ENCODE results near the gene CBY1.
"Not testable (repeated sequence)": the region's sequence is repeated elsewhere in the genome, so short reads cannot be mapped to it uniquely, and the experiment has no call there.

CBY1 gene

DNA sequence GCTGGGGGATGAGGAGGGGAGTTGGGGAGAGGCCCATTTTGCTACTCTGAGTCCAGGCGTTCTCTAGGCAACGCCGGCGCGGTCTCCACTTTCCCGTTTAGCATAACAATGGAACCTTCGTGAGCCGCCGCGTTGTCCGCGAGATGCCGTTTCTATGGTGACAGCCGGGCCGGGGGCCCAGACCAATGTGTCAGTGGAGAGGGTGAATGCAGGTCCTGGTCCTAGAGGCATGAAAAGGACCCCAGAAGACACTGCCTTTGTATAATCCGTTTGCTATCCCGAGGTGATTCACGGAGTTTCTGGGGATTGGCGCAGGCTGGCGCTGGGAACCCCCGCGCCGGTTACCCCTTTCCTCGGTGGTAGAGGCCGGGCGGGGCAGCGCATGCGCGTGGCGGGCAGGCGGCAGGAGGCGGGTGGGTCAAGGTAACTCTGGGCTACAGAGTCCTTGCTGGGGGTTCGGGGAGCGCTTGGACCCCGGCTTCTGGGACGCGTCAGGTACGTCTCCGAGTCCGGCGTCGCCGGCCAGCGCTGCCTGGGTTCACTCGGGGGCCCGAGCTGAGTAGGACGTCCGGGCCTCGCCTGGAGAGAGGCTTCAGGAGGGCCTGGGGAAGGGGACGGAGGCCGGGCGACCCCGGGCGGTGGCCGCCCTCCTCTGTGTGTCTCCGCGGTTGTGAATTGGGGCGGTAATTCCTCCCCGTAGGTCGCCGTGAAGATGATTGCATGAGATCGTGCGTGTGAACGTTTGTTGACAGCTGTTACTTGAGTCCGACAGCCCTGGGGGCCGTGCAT lies at the start of gene CBY1, which contains the start of gene FAM227A:
Gene CBY1 (plus strand): TSS at position 383 of the 789 bp plus-strand sequence. CDS start 11,417 bp downstream, outside the sequence.
Gene FAM227A (minus strand): TSS at position 137 of the 789 bp plus-strand sequence. CDS start 6,224 bp downstream, outside the sequence.
- in situ Hi-C loops (cut with HindIII; ENCODE audit: low sequenced_read_pairs): no loop called here

DNA sequence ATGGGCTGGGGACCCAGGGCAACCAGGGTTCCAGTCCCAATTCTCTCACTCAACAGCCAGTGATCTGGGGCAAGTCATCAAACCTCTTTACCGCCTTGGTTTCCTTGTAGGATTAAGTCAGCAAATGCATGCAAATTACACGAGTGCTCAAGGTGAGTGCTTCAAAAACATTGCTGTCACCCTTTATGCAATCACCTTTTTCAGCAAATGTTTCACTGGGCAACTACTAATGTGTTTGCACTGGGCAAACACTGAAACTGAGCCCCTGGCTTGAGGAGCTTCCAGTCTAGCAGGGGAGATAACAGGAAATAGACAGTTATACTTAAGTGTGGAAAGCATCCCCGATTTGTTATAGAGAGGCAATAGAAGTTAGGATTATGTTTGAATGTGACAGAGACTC lies 48.8 kb upstream of the CBY1 start:
- in situ Hi-C loops (cut with HindIII; ENCODE audit: low sequenced_read_pairs): no loop called here

DNA sequence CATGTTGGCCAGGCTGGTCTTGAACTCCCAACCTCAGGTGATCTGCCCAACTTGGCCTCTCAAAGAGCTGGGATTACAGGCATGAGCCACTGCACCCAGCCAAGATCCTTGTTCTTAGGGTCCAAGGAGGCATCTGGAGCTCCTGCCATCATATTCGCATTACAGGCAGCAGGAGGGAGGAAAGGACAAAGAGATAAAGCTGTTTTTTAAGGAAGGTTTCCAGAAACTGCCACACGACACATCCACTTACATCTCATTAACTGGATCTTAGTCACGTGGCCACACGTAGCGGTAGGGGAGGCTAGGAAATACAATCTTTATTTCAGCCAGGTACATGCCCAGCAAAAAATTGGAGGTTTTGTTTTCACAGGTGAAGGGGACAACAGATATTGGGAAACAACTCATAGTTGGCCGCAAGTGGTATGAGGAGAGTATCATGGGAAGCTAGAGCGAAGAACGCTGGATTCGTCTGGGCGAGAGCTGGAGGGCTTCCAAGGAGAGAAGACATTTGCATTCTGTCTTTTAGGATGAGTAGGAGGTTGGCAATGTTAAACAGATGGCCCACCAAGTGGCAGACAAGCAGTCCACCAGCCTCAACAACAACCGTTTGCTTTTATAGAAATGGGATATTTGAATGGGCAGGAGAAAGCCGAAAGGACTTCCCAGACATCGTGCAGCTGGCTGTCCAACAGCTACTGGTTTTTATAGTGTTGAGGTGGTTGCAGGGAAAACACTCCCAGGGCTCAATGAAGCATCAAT lies 47.3 kb upstream of the CBY1 start:
- in situ Hi-C loops (cut with HindIII; ENCODE audit: low sequenced_read_pairs): no loop called here

DNA sequence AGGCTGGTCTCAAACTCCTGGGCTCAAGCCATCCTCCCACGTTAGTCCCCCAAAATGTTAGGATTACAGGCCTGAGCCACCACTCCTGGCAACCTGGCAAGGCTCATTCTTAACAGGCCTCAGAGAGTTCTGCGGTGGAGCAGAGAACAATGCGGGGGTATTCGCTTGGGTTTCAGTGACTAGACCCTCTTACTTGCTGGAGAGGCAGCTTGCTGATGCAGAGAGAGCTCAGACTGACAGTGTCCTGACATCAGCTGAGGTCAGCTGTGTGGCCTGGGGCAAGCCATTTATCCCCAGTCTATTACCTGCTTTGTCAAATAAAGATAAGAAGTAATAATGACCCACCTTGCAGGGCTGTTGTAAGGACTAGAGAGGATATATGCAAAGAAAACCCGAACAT lies 46.2 kb upstream of the CBY1 start:
- in situ Hi-C loops (cut with HindIII; ENCODE audit: low sequenced_read_pairs): no loop called here

DNA sequence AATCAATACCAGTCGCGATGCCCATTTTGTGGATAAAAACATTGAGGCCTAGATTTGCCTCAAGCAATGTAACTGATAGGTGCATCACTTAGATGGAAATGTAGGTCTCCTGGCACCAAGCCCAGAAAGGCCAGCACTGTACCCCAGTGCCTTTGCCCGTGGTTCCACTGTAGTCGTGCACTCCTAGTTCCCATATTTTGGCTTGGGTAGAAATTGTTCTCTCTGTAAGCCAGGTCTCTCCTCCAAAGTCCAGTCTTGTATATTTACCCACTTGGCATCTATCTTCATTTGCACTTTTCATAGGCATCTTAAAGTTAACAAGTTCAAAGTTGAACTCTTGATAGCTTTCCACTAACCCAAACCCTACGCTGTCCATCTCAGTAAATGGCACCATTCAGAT lies 44.9 kb upstream of the CBY1 start:
- in situ Hi-C loops (cut with HindIII; ENCODE audit: low sequenced_read_pairs): no loop called here

DNA sequence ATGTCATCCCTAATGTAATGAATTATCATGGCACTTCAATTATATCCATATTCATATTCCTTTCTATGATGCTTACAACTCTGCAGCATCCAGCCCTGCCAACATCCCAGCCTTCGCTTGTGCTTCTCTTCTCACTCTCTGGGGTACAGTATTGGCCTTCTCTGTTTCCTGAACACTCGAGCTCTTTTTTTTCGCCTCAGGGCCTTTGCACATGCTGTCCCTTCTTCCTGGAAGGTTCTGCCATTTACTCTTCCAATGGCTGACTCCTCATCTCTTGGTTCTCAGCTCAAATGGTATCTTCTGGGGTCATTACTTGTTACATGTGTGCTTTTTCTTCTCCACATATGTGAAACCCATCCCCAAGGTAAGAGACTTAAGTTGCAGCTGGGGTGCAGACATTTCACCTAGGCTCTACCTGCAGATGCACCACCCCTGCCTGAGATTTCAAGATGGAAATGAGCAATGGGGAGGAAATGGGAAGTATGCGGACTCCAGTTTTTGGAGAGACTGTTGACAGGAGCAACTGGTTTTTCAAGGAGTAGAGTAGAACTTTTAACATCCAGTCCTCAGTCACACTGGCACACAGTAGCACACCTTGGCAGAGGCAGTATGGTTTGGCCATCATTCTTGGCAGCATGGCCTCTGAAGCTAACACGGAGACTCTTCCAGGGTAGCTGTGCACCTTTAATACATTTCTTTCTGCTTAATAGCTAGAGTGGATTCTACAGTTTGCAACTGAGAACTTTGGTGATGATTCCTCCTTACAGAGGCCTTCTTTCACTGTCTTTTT lies 44.0 kb upstream of the CBY1 start:
- in situ Hi-C loops (cut with HindIII; ENCODE audit: low sequenced_read_pairs): no loop called here

DNA sequence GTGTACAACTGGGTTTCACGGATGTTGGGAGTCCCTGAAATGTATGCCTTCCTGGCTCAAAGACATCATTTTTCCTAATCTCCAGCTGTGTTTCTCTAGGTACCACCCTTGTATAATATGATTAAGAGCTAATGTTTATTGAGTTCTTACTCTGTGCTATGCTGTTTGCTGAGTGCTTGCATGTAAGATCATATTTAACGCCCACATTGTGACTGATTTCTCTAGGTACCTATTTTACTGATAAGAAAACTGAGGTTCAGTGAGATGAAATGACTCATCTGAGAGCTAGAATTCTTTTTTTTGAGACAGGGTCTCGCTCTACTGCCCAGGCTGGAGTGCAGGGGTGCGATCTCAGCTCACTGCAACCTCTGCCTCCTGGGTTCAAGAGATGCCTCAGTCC lies 42.9 kb upstream of the CBY1 start:
- in situ Hi-C loops (cut with HindIII; ENCODE audit: low sequenced_read_pairs): no loop called here

DNA sequence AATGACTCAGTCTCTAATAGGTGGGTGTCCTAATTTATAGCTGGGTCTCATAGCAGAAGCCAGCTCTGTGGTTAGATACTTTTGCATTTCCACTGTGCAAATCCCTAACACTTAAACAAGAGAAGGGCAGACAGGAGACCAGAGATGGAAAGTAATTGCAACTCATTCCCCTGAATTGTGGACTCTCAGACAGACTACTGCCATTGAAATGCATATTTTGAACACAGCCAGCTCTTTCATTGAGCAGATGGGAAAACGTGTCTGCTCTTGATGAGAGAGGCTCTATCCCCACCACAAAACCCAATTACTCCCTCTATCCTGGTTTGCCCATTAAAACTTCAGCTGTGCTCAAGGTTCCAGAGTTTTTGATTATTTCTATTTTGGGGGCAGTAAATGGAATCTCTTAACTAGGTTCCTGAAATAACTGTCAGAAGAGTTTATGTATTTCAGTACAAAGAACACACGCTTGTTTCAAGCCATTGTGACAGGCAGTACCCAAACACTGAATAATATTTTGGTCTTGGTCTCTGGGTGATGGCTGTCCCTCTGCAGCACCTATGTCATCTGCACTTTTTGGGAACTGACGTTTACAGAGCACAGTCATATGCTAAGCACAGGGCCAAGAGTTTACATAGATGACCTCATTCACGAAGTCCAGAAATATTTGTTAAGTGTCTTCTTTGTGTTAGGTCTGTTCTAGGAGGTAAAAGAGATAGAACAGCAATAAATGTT lies 41.9 kb upstream of the CBY1 start:
- in situ Hi-C loops (cut with HindIII; ENCODE audit: low sequenced_read_pairs): no loop called here

DNA sequence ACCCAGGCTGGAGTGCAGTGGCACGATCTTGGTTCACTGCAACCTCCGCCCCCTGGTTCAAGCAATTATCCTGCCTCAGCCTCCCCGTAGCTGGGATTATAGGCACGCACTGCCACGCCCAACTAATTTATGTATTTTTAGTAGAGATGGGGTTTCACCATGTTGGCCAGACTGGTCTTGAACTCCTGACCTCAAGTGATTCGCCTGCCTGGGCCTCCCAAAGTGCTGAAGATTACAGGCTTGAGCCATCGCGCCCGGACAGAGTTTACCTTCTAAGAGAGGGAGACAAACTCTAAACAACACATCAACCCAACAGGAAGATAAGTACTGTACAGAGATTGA lies 41.4 kb upstream of the CBY1 start:
- in situ Hi-C loops (cut with HindIII; ENCODE audit: low sequenced_read_pairs): not testable (repeated sequence)

DNA sequence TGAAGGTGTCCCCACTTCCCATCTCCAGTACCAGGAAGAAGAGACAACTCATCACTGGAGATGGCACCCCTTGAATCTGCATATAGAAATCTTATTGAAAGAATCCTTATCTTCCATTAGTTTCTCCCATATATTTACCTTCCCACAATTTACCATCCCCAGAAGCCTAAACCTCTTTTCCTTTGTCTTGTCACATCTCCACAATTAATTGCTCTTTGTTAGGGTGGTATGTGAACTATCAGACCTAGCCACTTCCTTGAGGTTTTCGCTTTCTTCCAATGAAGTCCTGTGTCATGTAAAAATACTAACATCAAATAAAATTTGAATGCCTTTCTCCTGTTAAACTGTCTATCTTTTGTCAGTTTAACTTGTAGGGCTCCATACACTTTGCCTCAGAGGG lies 38.2 kb upstream of the CBY1 start:
- in situ Hi-C loops (cut with HindIII; ENCODE audit: low sequenced_read_pairs): no loop called here

DNA sequence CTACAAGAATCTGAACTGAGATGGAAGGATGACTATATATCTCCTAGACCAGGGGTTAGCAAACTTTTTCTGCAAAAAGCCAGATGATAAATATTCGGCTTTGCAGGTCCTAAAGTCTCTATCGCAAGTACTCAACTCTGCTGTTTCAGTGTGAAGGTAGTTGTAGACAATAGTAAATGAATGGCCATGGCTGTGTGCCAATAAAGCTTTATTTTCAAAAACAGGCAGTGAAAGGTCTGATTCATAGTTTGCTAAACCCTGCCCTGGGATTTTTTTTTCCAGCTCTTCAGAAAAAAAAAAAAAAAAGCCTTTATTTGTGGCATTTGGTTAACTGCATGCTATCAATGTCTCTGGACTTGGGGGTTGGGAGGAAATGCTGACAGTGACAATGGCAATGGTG lies 37.8 kb upstream of the CBY1 start:
- in situ Hi-C loops (cut with HindIII; ENCODE audit: low sequenced_read_pairs): no loop called here

DNA sequence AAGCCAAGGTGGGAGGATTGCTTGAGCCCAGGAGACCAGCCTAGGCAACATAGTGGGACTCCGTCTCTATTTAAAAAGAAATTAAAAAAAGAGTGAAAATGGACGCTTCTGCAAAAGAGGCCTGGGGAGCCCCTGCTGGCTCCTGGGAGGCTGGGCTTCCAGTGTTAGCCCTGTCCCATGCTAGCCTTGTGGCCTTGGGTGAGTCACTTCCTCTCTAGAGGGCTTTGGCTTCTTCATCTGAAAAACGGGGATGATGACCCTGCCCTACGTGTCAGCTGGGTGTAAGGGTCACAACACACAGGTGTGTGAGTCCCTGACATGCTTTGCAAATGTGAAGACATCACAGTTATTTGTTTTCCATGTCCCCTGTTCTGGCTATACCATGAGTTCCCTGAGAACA lies 33.1 kb upstream of the CBY1 start:
- in situ Hi-C loops (cut with HindIII; ENCODE audit: low sequenced_read_pairs): no loop called here

DNA sequence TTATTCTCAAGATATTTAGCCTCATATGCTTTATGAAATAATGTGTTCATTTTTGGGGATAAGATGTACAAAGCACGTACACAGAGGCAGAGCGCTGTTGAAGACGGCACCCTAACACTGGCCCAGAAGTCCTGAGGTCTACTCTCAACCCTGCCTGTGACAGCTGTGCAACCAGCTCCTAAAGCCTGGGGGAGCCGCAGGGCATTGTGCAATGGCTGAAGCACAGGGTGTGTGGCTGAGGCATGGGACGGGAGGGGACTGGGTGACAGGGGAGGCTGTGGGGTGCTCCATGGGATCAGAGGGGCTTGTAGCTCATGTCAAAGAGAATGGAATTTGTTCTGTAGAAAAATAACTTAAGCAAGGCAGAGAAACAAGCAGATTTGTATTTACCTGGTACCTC lies 28.0 kb upstream of the CBY1 start:
- in situ Hi-C loops (cut with HindIII; ENCODE audit: low sequenced_read_pairs): no loop called here

DNA sequence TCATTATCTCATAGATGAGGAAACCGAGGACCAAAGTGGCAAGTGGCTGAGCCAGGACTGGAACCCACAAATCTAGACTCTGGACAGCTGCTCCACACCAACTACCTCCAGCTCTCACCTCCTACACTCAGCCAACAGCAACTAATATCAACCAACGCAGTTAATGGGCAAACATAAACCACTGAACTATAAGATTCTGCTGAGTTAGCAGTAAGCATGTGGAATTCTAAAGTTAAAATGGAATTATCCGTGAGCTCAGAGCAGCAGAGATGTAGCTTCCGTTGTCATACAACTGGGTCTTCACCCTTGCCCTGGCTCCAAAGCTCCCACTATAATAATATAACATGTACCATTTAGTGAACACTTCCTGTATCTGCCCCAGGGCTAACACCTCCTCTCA lies 27.3 kb upstream of the CBY1 start:
- in situ Hi-C loops (cut with HindIII; ENCODE audit: low sequenced_read_pairs): no loop called here

DNA sequence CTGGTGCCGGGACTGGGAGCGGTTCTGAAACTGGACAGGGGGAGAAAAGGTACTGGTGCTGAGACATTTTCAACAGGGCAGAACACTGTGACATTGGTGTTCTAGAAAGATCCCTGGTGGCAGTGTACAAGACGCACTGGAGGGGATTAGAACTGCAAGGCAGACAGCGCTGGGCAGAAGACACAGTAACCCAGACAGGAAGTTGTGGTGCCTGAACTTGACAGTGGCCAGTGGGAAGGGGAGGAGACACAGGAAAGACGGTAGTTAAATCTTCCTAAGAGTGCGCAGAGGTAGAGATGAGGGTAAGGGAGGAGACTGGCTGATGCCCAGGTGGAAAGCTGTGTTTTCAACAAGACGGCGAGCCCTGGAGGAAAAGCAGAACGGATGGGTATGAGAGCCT lies 24.7 kb upstream of the CBY1 start:
- in situ Hi-C loops (cut with HindIII; ENCODE audit: low sequenced_read_pairs): no loop called here

DNA sequence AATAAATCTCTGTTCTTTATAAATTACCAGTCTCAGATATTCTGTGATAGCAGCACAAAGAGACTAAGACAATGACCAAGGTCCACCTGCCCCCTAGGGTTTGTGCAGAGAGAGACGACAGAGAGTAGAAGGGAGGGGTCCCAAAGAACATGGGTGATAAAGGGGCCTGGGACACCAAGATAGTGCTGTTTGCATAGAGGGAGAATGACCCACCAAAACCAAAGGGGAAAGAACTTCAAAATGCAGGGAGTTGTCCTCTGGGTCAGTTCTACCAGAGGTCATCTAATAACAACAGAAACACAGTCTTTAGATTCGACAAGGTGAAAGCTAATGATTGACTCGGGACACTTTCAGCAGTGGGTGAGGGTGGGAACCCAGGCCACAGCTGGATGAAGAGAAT lies 23.9 kb upstream of the CBY1 start:
- in situ Hi-C loops (cut with HindIII; ENCODE audit: low sequenced_read_pairs): no loop called here

DNA sequence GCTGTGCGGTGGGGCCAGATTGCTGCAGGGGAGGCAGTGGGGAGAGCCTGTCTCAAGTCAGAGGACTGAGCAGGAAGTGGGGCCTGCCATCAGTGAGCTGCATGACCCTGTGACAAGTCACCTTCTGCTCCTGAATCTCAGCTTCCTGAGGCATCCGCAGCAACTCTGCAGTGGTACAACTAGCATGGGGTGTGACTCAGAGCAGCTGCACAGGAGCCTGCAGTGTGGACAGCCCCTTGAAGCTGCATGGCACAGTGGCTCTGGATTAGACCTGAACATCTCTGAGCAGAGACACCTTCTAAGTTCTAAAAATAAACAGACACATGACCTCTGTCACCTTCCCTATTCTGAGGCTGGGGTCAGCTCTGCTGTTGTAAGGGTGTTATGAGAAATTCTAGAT lies 18.2 kb upstream of the CBY1 start:
- in situ Hi-C loops (cut with HindIII; ENCODE audit: low sequenced_read_pairs): no loop called here

DNA sequence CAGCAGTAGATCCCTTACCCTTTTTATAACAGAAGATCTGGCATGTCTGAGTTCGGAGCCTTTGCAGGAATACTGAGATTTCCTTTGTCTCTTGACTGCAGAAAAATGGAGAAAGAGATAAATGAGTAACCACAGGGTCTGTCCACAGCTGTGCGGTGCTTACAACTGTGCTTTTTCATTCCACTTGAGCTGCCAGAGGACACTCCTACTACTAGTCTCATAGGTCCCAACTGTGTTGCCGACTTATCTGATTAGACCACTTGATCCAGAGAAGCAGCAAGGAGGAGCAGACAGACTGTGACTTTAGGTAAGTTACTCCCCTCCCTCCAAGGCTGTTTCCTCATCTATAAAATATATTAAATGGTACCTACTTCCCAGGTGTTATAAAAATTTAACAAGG lies 17.7 kb upstream of the CBY1 start:
- in situ Hi-C loops (cut with HindIII; ENCODE audit: low sequenced_read_pairs): no loop called here

DNA sequence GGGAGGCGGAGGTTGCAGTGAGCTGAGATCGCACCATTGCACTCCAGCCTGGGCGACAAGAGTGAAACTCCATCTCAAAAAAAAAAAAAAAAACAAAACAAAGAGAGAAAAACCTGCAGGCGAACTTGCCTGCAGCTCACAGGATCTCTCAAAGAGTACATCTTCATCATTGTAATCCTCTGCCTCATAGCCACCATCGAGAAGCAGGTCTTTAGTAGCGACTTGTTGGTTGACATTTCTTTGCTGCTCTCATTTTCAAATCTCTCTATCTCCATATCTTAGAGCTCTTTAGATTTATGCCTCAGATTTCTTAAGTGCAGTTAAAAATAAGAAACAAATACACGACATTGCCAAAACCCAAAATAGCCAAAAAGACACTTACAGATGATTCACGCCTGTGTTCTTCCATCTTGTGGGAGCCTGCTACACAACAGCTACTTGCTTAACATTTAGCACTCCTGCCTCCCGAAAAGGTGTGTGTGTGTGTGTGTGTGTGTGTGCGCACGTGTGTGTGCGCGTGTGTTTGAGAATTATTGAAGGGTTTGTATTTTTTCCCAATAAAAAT lies 14.9 kb upstream of the CBY1 start:
- in situ Hi-C loops (cut with HindIII; ENCODE audit: low sequenced_read_pairs): no loop called here

DNA sequence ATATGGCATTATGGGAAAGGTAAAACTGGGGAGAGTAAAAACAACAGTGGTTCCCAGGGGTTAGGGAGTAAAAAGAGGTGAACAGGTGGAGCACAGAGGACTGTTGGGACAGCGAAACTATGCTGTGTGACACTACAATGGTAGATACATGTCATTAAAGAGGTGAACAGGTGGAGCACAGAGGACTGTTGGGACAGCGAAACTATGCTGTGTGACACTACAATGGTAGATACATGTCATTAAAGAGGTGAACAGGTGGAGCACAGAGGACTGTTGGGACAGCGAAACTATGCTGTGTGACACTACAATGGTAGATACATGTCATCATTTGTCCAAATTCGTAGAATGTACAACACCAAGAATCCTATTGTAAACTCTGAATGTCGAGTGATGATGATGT lies 12.2 kb upstream of the CBY1 start:
- in situ Hi-C loops (cut with HindIII; ENCODE audit: low sequenced_read_pairs): not testable (repeated sequence)

DNA sequence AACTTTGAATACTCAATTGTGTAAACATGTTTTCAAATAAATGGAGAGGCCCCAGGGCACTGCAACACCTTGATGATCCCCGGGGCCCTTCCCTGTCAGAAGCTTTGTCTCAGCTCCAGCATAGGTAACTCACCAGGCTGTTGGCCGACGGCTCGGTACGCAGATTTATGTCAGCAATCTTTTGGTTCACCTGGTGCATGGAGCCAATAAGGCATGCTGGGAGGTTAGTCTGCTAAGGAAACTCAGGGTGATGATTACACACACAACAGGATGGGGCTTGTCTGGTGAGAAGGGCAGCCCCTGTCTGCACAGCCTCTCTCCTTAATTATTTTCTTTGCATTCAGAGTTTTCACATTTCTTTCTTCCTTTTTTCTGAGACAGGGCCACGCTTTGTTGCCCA lies 11.0 kb upstream of the CBY1 start:
- in situ Hi-C loops (cut with HindIII; ENCODE audit: low sequenced_read_pairs): no loop called here

Measured in DLD1 (cell line).